ENCODE data around the gene ZNF407.

- TF ChIP-seq POLR2A (IDR thresholded peaks at IDR 0.05) (no peak), CTCF (IDR thresholded peaks at IDR 0.05) (no peak), EP300 (IDR thresholded peaks at IDR 0.05) (no peak)
These were observed 18.1 kb upstream of the ZNF407 start for GRCh38 chr18:74579496-74580065.
